PC-3 (cell line): ENCODE results near the gene PYGO2. TPM values are rescaled to one million over a fixed set of nuclear protein-coding genes. Genes with fewer than 3 reads are reported as not detected.
A peak's percentile ranks its signal among the peaks of the same experiment; 100 is the strongest.

Experiments
- ATAC-seq: fragments of 200-7000 bp; cut with Tn5 transposase; 2 replicates; pipeline ENCODE4 v1.9.1; 2020; ENCODE audit warnings: mild to moderate bottlenecking, moderate library complexity
- BruUV-seq: library from RNA; stranded (reverse); fragments of 400-500 nt; replicated peaks from 2 replicates; lab custom pipeline; 2021; lab: Mats Ljungman, UMichigan
- CTCF ChIA-PET: fragments of 300-600 bp; sonication (Branson Sonifier 250); formaldehyde crosslinking; loops from one replicate; lab custom pipeline; 2022; ENCODE audit warnings: antibody characterized with exemption; lab: Charles Lee
- POLR2A ChIA-PET: fragments of 300-600 bp; sonication (Branson Sonifier 250); formaldehyde crosslinking; loops from one replicate; lab custom pipeline; 2022; ENCODE audit warnings: antibody characterized with exemption; ENCODE audit not compliant: unreplicated experiment; lab: Charles Lee
- DNase-seq: peaks from one replicate; pipeline ENCODE4 v3.0.0-alpha.2; 2015
- H2AFZ ChIP-seq: fragments of 300-600 bp; sonication (generic); 2 replicates; pipeline ENCODE4 v1.6.0; 2016; ENCODE audit warnings: antibody characterized with exemption, low read length
- H3F3A ChIP-seq: fragments of 300-600 bp; sonication (generic); one replicate; pipeline ENCODE4 v1.6.0; 2017; ENCODE audit warnings: antibody characterized with exemption, low read length, control low read depth, mild to moderate bottlenecking; ENCODE audit not compliant: unreplicated experiment
- H3K27ac ChIP-seq: fragments of 300-600 bp; sonication (generic); 2 replicates; pipeline ENCODE4 v1.5.1; 2016; ENCODE audit warnings: mild to moderate bottlenecking, low read length
- H3K27me3 ChIP-seq: fragments of 300-600 bp; sonication (generic); 2 replicates; pipeline ENCODE4 v1.6.1; 2016; ENCODE audit warnings: low read length, mixed read lengths
- H3K36me3 ChIP-seq: fragments of 300-600 bp; sonication (generic); 2 replicates; pipeline ENCODE4 v1.6.1; 2016; ENCODE audit warnings: low read depth, mixed run types, low read length, mixed read lengths
- H3K4me1 ChIP-seq: fragments of 300-600 bp; sonication (generic); 2 replicates; pipeline ENCODE4 v1.5.1; 2016; ENCODE audit warnings: low read length; ENCODE audit not compliant: insufficient read depth
- H3K4me2 ChIP-seq: fragments of 300-600 bp; sonication (generic); 2 replicates; pipeline ENCODE4 v1.6.0; 2016; ENCODE audit warnings: low read length
- H3K4me3 ChIP-seq: fragments of 300-600 bp; sonication (generic); 2 replicates; pipeline ENCODE4 v1.5.1; 2016; ENCODE audit warnings: mild to moderate bottlenecking, low read length, mixed read lengths
- H3K79me2 ChIP-seq: fragments of 300-600 bp; sonication (generic); 2 replicates; pipeline ENCODE4 v1.6.1; 2017; ENCODE audit warnings: low read length, mixed read lengths
- H3K9ac ChIP-seq: fragments of 300-600 bp; sonication (generic); 2 replicates; pipeline ENCODE4 v1.6.0; 2016; ENCODE audit warnings: mild to moderate bottlenecking, low read length
- H3K9me2 ChIP-seq: fragments of 300-600 bp; sonication (generic); replicated peaks from 2 replicates; pipeline ENCODE4 v1.6.1; 2016; ENCODE audit warnings: mixed run types, low read length, mixed read lengths
- H3K9me3 ChIP-seq: fragments of 300-600 bp; sonication (generic); 2 replicates; pipeline ENCODE4 v1.6.1; 2016; ENCODE audit warnings: low read length, mixed read lengths
- H4K20me1 ChIP-seq: fragments of 300-600 bp; sonication (generic); 2 replicates; pipeline ENCODE4 v1.6.1; 2016; ENCODE audit warnings: low read length, mixed read lengths
- CTCF ChIP-seq: fragments of 300-600 bp; sonication (generic); conservative IDR thresholded peaks from 2 replicates; pipeline ENCODE4 v1.5.1; 2017; ENCODE audit warnings: antibody characterized with exemption, low read depth, mild to moderate bottlenecking, low read length
- EZH2 ChIP-seq: fragments of 300-600 bp; sonication (generic); IDR thresholded peaks from one replicate; pipeline ENCODE4 v1.6.1; 2017; ENCODE audit warnings: antibody characterized with exemption, mild to moderate bottlenecking, low read length; ENCODE audit not compliant: unreplicated experiment
- EZH2phosphoT487 ChIP-seq: fragments of 300-600 bp; sonication (generic); IDR thresholded peaks from 2 replicates; pipeline ENCODE4 v1.6.1; 2018; ENCODE audit warnings: mild to moderate bottlenecking, antibody characterized with exemption, low read length, borderline replicate concordance
- intact Hi-C: fragments of 100-400 bp; cut with micrococcal nuclease; formaldehyde crosslinking; loops from 2 replicates; pipeline ENCODE4 v1.9.0; 2023
- total RNA-seq: library from RNA; depleted of rRNA; stranded (reverse); fragments of >200 nt; gene quantifications from 2 replicates; pipeline ENCODE4 v1.2.3, GENCODE V29; 2014

The PYGO2 gene
- total RNA-seq, 1 experiment from 2014 or later, result 41.7 TPM

- Histone ChIP-seq H3F3A (peaks cover 4% of the 10 kb centered on the region), H3K9ac (peak overlapping the region; percentile 35), H3K9me3 (no peaks in the 10 kb centered on the region), H3K4me2 (peak overlapping the region; percentile 62), H3K27me3 (no peaks in the 10 kb centered on the region), H4K20me1 (no peaks in the 10 kb centered on the region), H3K27ac (peak overlapping the region; percentile 56), H3K9me2 (no peaks in the 10 kb centered on the region), H3K4me1 (peaks cover 27% of the 10 kb centered on the region), H3K36me3 (peaks cover 3% of the 10 kb centered on the region; the same call in 1 of the 2 replicates), H3K4me3 (peak overlapping the region; percentile 36; the same call in 1 of the 2 replicates), H3K79me2 (peaks cover 15% of the 10 kb centered on the region), H2AFZ (peak overlapping the region; percentile 65)
- ATAC-seq, result peak; percentile 75
- BruUV-seq, result no TSS peak
- DNase-seq, result peak; percentile 95
- CTCF ChIA-PET, result interaction anchor here (0.6 to 0.9 kb wide), 7 partner anchors 12 to 372 kb away, joined by 3 to 6 read pairs (median 3); no protein-coding TSS in a partner anchor
- POLR2A ChIA-PET, result no interaction called here
- TF ChIP-seq CTCF (no peak), EZH2phosphoT487 (no peak), EZH2 (no peak)
- intact Hi-C loops, result no loop called here
Measured at GRCh38 chr1:154931940-154932487, 29.6 kb downstream of the PYGO2 start.

DNA sequence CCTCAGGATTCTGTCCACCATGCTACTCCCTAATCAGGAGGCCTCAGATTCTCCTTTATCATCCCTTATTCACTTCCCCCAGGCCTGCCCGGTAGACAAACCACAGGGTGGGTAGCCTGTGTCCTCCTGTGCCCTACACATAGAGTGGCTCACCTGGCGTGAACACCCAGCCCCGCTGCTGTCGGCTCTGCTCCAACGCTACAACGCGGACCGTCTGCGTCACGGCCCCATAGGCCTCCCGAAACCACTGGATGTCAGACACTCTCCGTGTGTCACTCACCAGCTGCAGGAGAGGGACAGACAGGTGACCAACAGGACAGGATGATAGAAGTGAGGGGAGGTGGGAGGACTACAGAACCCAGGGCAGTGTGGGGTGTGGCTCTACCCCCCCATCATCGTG, 35.4 kb downstream of the PYGO2 start:
- BruUV-seq, result no TSS peak
- no peaks in the 10 kb centered on the region for H3K79me2 ChIP-seq
- POLR2A ChIA-PET, result no interaction called here
- H3K9me3 ChIP-seq, result no peaks in the 10 kb centered on the region
- no peaks in the 10 kb centered on the region for H3K27me3 ChIP-seq
- no peaks in the 10 kb centered on the region for H3K4me1 ChIP-seq
- H3K36me3 ChIP-seq, result peaks cover 15% of the 10 kb centered on the region; the same call in 1 of the 2 replicates
- no peak for ATAC-seq
- no peak overlapping the region for H3K9ac ChIP-seq
- no peak for DNase-seq
- H2AFZ ChIP-seq, result no peak overlapping the region
- intact Hi-C loops, result no loop called here
- no peak overlapping the region for H3K27ac ChIP-seq
- no peak overlapping the region for H3K4me2 ChIP-seq
- H3K4me3 ChIP-seq, result no peak overlapping the region
- no peaks in the 10 kb centered on the region for H3F3A ChIP-seq
- TF ChIP-seq EZH2 (no peak), CTCF (no peak), EZH2phosphoT487 (no peak)
- no peaks in the 10 kb centered on the region for H3K9me2 ChIP-seq
- H4K20me1 ChIP-seq, result no peaks in the 10 kb centered on the region
- CTCF ChIA-PET, result no interaction called here
